ENCODE results near the gene ZNRF1. TPM values are rescaled to one million over a fixed set of nuclear protein-coding genes. Genes with fewer than 3 reads are reported as not detected.
"Not testable (repeated sequence)": the region's sequence is repeated elsewhere in the genome, so short reads cannot be mapped to it uniquely, and the experiment has no call there.

ZNRF1 gene
- total RNA-seq, 4 donors from 2014 or later: 28.5 to 58.4 (median 40.4) TPM

DNA sequence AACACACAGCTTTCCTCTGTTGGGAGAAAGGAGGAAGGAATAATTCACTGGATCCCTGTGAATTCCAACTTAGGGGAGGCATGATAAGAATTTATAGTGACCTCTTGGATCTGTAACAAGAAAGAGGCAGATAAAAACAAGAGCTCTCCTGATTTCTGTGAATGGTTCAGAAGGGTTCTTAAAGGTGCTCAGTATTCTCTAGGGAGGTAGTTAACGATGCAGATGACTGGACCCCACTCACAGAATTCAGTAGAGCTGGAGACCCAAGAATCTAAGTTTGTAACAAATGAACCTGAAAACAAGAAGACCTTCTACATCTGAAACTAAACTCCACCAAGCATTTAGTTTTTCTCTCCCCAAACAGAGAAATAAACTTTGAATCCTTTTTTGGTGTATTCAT, 8.6 kb downstream of the ZNRF1 start:
- Histone ChIP-seq H3K9me3 (no peaks in the 10 kb centered on the region), H3K4me3 (no peak overlapping the region), H3K27ac (no peak overlapping the region), H3K36me3 (no peaks in the 10 kb centered on the region), H3K4me1 (peaks cover 1 to 23% (median 15%) of the 10 kb centered on the region in 4 donors), H3K27me3 (no peaks in the 10 kb centered on the region)
- no peak for TF ChIP-seq POLR2AphosphoS5 (IDR thresholded peaks at IDR 0.05)
- 82 to 83% methylated on average over 1 of the region's 1 CpG for WGBS, 2 donors (ENCODE audit: low coverage in 1 of 2)
- in situ Hi-C loops (cut with MboI; ENCODE audit: low pct_ligation_motif_present in 1 of 4, low pct_unique_long_range_greater_than_20kb in 1 of 4, low sequenced_read_pairs in 3 of 4): no loop called here
- intact Hi-C loops (cut with DNase I; ENCODE audit: low total_unique reads): no loop called here
- DNase-seq: no peak

DNA sequence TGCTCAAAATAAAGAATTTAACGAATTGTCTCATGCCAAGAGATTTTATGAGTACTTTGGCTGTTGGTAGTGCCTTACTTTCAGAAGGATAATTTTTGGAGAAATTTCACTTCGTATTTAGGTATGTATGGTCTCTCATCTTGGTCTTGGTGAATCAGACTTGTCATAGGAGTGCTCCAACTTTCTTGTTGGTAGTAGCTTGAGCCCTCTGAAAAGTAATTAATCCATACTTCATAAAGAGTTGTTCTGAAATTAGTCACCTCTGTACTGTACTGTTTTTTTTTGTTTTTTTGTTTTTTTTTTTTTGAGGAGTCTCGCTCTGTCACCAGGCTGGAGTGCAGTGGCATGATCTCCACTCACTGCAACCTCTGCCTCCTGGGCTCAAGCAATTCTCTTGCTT, 11.6 kb downstream of the ZNRF1 start:
- Histone ChIP-seq H3K36me3 (no peaks in the 10 kb centered on the region), H3K27me3 (no peaks in the 10 kb centered on the region), H3K4me1 (peaks cover 3 to 29% (median 23%) of the 10 kb centered on the region in 4 donors), H3K27ac (no peak overlapping the region), H3K4me3 (no peak overlapping the region), H3K9me3 (no peaks in the 10 kb centered on the region)
- TF ChIP-seq EP300 (IDR thresholded peaks at IDR 0.05; ENCODE audit: low read depth) (no peak), POLR2AphosphoS5 (IDR thresholded peaks at IDR 0.05) (no peak), POLR2A (IDR thresholded peaks at IDR 0.05) (no peak)
- TF ChIP-seq, protein P1, sequence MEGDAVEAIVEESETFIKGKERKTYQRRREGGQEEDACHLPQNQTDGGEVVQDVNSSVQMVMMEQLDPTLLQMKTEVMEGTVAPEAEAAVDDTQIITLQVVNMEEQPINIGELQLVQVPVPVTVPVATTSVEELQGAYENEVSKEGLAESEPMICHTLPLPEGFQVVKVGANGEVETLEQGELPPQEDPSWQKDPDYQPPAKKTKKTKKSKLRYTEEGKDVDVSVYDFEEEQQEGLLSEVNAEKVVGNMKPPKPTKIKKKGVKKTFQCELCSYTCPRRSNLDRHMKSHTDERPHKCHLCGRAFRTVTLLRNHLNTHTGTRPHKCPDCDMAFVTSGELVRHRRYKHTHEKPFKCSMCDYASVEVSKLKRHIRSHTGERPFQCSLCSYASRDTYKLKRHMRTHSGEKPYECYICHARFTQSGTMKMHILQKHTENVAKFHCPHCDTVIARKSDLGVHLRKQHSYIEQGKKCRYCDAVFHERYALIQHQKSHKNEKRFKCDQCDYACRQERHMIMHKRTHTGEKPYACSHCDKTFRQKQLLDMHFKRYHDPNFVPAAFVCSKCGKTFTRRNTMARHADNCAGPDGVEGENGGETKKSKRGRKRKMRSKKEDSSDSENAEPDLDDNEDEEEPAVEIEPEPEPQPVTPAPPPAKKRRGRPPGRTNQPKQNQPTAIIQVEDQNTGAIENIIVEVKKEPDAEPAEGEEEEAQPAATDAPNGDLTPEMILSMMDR (IDR thresholded peaks at IDR 0.05): no peak
- no peak for DNase-seq
- intact Hi-C loops (cut with DNase I; ENCODE audit: low total_unique reads): no loop called here
- in situ Hi-C loops (cut with MboI; ENCODE audit: low pct_ligation_motif_present in 1 of 4, low pct_unique_long_range_greater_than_20kb in 1 of 4, low sequenced_read_pairs in 3 of 4): no loop called here
- 56 to 89% methylated on average over 3 of the region's 3 CpGs for WGBS, 2 donors (ENCODE audit: low coverage in 1 of 2)

DNA sequence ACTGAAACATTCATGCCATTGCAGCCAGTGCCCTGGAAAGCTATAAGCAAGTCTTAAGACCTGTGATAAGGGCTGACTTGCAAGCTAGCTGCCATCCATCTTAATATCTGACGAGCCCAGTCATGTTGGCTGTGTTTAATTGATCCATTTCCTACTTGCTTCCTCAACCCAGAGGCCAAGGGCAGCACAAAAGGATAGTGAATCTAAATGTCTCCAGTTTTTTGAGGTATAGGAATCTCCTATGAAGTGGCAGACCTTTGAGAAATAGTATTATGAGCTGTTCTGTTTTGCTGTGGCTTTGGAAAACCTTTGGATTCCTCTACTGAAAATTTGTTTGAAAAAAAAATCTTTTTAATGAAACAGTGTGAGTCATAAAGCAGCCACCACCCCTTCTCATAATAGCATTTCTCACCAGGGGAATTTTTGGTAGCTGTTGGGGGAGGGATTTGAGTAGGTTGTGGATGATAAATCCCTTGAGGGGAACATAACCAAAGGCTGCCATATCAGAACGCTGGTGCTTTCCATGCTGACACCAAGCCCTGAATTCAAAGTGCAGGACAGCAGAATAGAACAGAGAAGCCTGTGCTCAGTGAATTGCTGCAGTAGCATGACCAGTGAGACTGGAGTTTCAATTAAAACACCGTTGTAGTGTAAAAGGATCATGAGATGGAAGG, 12.9 kb downstream of the ZNRF1 start:
- Histone ChIP-seq H3K4me3 (no peak overlapping the region), H3K27me3 (no peaks in the 10 kb centered on the region), H3K27ac (peak overlapping the region; percentile 62 to 77 (median 76)), H3K36me3 (no peaks in the 10 kb centered on the region), H3K4me1 (peaks cover 3 to 29% (median 23%) of the 10 kb centered on the region in 4 donors), H3K9me3 (no peaks in the 10 kb centered on the region)
- 44 to 51% methylated on average over 2 to 3 of the region's 3 CpGs for WGBS, 2 donors (ENCODE audit: low coverage in 1 of 2)
- no peak for DNase-seq
- TF ChIP-seq POLR2AphosphoS5 (IDR thresholded peaks at IDR 0.05): peak in 1 of 3 donors; percentile 14
- TF ChIP-seq POLR2A (IDR thresholded peaks at IDR 0.05): no peak
- TF ChIP-seq, protein P1 (IDR thresholded peaks at IDR 0.05): no peak
- TF ChIP-seq EP300 (IDR thresholded peaks at IDR 0.05; ENCODE audit: low read depth): no peak
- in situ Hi-C loops (cut with MboI; ENCODE audit: low pct_ligation_motif_present in 1 of 4, low pct_unique_long_range_greater_than_20kb in 1 of 4, low sequenced_read_pairs in 3 of 4) (no loop called here), intact Hi-C loops (cut with DNase I; ENCODE audit: low total_unique reads) (no loop called here)

DNA sequence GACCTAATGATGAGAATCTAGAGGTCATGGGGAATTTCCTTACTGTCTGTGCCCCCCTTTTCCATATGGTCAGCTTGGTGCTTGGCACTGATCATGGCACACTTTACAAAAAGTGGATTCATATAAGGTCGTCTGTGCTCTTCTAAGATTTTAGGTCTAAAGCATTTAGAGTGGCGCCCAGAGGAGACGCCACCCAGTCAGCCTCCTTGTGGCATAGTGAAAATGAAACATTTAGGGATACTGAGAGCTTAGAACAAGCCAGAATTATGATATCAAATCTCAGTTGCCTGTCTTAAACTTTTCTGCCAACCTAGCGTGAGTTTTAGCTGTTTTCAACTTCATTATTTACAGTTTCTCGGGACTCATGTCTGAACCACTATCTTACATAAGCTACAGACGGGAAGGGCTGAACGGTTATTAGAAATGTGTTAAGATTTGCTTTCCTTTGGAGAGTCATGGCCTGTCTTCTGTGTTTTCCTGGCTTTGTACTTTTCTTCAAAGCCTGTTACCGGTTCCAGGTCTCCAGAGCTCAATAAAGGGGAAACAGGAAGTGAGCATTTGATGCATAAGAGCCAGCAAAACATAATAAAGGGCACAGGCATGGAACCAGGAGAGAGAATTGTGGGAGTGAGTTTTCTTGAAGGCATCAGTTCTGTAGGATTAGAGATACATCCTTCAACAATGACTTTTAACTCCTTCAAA, 13.7 kb downstream of the ZNRF1 start:
- DNase-seq: no peak
- Histone ChIP-seq H3K4me1 (peaks cover 3 to 35% (median 24%) of the 10 kb centered on the region in 4 donors), H3K36me3 (no peaks in the 10 kb centered on the region), H3K4me3 (no peak overlapping the region), H3K9me3 (no peaks in the 10 kb centered on the region), H3K27me3 (no peaks in the 10 kb centered on the region), H3K27ac (peak overlapping the region; percentile 62 to 77 (median 76))
- no peak for TF ChIP-seq POLR2A (IDR thresholded peaks at IDR 0.05)
- no peak for TF ChIP-seq EP300 (IDR thresholded peaks at IDR 0.05; ENCODE audit: low read depth)
- TF ChIP-seq POLR2AphosphoS5 (IDR thresholded peaks at IDR 0.05): no peak
- TF ChIP-seq, protein P1 (IDR thresholded peaks at IDR 0.05): no peak
- WGBS, 2 donors (ENCODE audit: low coverage in 1 of 2): 48 to 76% methylated on average over 2 to 8 of the region's 8 CpGs
- intact Hi-C loops (cut with DNase I; ENCODE audit: low total_unique reads): no loop called here
- in situ Hi-C loops (cut with MboI; ENCODE audit: low pct_ligation_motif_present in 1 of 4, low pct_unique_long_range_greater_than_20kb in 1 of 4, low sequenced_read_pairs in 3 of 4): no loop called here

DNA sequence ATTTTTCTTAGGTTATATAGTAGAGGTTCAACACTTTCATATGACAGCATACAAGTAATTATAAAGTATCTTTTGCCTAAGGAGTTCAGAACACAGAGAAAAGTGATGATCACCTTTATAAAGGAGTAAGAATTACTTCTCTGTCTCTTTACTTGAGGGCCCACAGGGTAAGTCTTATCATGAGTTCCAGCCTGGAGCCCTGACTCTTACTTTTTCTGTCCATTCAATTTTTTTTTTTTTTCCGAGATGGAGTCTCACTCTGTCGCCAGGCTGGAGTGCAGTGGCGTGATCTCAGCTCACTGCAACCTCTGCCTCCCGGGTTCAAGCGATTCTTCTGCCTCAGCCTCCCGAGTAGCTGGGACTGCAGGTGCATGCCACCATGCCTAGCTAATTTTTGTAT, 14.3 kb downstream of the ZNRF1 start:
- WGBS, 2 donors (ENCODE audit: low coverage in 1 of 2): 91 to 92% methylated on average over 6 of the region's 6 CpGs
- DNase-seq; in situ Hi-C loops (cut with MboI; ENCODE audit: low pct_ligation_motif_present in 1 of 4, low pct_unique_long_range_greater_than_20kb in 1 of 4, low sequenced_read_pairs in 3 of 4); H3K4me3 ChIP-seq; H3K9me3 ChIP-seq; intact Hi-C loops (cut with DNase I; ENCODE audit: low total_unique reads); H3K27me3 ChIP-seq; H3K36me3 ChIP-seq: not testable (repeated sequence)
- Histone ChIP-seq H3K4me1 (peaks cover 3 to 41% (median 24%) of the 10 kb centered on the region in 4 donors), H3K27ac (peak overlapping the region; percentile 62 to 77 (median 76))
